Choroid plexus epithelial cell (primary cell): ENCODE measurements around the gene SLC25A2.
"Not testable (repeated sequence)": the region's sequence is repeated elsewhere in the genome, so short reads cannot be mapped to it uniquely, and the experiment has no call there.

Experiments used
- DNase-seq: peaks from one replicate; pipeline ENCODE4 v3.0.0-alpha.2; 2010; ENCODE audit warnings: low read depth
- H3K4me3 ChIP-seq: 2 replicates; pipeline ENCODE4 v1.5.1; 2011; ENCODE audit warnings: low read depth, mild to moderate bottlenecking, control low read depth, low read length, moderate library complexity
- TF ChIP-seq, protein P1 (sequence below): conservative IDR thresholded peaks from 2 replicates; pipeline ENCODE4 v1.5.1; 2011; ENCODE audit warnings: low read depth, mild to moderate bottlenecking, control low read depth, inconsistent platforms, low read length, moderate library complexity

Gene SLC25A2

DNA sequence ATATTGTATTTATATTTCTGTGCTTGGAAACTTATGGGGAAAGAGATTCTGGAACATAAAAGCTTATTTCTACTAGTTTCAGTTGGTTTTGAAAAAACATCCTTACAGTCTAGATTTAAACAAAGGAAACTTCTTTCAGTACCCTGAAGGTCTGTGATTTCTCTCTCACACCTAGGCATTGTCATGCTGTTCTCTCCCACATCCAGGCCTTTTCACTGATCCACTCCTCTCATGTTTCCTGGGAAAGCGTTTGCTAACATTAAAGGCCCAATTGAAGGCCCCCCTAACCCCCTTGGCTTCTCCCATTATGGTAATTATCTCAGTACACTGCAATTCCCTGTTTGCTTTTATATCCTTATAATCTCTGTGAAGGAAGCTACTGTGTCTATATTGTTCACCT lies 38.9 kb upstream of the SLC25A2 start:
- TF ChIP-seq, protein P1, sequence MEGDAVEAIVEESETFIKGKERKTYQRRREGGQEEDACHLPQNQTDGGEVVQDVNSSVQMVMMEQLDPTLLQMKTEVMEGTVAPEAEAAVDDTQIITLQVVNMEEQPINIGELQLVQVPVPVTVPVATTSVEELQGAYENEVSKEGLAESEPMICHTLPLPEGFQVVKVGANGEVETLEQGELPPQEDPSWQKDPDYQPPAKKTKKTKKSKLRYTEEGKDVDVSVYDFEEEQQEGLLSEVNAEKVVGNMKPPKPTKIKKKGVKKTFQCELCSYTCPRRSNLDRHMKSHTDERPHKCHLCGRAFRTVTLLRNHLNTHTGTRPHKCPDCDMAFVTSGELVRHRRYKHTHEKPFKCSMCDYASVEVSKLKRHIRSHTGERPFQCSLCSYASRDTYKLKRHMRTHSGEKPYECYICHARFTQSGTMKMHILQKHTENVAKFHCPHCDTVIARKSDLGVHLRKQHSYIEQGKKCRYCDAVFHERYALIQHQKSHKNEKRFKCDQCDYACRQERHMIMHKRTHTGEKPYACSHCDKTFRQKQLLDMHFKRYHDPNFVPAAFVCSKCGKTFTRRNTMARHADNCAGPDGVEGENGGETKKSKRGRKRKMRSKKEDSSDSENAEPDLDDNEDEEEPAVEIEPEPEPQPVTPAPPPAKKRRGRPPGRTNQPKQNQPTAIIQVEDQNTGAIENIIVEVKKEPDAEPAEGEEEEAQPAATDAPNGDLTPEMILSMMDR = no peak
- DNase-seq = no peak
- no peak overlapping the region for H3K4me3 ChIP-seq

DNA sequence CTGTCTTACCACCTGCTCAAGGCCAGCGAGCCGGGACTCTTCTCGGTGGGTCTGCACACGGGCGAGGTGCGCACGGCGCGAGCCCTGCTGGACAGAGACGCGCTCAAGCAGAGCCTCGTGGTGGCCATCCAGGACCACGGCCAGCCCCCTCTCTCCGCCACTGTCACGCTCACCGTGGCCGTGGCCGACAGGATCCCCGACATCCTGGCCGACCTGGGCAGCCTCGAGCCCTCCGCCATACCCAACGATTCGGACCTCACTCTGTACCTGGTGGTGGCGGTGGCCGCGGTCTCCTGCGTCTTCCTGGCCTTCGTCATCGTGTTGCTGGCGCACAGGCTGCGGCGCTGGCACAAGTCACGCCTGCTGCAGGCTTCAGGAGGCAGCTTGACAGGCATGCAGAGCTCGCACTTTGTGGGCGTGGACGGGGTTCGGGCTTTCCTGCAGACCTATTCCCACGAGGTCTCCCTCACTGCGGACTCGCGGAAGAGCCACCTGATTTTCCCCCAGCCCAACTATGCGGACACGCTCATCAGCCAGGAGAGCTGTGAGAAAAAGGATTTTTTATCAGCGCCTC lies 37.0 kb upstream of the SLC25A2 start:
- not testable (repeated sequence) for DNase-seq, H3K4me3 ChIP-seq

DNA sequence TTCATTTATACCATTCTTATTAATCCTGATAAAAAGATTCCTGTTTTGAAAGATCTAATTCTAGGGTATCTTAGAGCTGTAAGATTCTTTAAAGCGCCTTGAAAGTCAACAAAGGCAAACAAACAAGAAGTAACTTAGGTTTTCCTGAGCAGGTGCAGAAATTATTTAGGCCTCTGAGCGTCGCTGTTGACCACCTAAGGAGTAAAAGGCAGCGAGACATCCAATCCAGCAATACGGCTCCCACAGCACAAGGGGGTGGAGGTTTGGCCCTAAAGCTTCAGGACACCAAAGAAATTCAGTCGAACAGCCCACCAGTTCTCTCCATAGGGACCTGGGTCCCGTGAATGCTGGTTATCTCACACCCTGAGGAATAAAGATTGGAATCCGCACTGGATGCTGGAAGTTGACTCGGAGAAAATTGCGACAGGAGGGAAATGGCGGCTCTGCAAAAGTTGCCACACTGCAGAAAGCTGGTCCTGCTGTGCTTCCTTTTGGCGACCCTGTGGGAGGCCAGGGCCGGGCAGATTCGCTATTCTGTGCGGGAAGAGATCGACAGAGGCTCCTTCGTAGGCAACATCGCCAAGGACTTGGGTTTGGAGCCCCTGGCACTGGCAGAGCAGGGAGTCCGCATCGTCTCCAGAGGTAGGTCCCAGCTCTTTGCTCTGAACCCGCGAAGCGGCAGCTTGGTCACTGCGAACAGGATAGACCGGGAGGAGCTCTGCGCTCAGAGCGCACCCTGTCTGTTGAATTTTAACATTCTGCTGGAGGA lies 34.9 kb upstream of the SLC25A2 start, which contains the start of gene PCDHGA2:
Gene PCDHGA2 (plus strand): TSS at position 223 of the 769 bp plus-strand sequence.
- peak within 1 kb of the TSS; percentile 46 for H3K4me3 ChIP-seq
- TF ChIP-seq, protein P1 = peak; percentile 63

DNA sequence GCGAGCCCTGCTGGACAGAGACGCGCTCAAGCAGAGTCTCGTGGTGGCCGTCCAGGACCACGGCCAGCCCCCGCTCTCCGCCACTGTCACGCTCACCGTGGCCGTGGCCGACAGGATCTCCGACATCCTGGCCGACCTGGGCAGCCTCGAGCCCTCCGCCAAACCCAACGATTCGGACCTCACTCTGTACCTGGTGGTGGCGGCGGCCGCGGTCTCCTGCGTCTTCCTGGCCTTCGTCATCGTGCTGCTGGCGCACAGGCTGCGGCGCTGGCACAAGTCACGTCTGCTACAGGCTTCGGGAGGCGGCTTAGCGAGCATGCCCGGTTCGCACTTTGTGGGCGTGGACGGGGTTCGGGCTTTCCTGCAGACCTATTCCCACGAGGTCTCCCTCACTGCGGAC lies 28.7 kb upstream of the SLC25A2 start:
- not testable (repeated sequence) for H3K4me3 ChIP-seq, DNase-seq

More for the DNA sequence above, 34.9 kb upstream of the SLC25A2 start, which contains the start of gene PCDHGA2:
- peak; percentile 59 for DNase-seq

DNA sequence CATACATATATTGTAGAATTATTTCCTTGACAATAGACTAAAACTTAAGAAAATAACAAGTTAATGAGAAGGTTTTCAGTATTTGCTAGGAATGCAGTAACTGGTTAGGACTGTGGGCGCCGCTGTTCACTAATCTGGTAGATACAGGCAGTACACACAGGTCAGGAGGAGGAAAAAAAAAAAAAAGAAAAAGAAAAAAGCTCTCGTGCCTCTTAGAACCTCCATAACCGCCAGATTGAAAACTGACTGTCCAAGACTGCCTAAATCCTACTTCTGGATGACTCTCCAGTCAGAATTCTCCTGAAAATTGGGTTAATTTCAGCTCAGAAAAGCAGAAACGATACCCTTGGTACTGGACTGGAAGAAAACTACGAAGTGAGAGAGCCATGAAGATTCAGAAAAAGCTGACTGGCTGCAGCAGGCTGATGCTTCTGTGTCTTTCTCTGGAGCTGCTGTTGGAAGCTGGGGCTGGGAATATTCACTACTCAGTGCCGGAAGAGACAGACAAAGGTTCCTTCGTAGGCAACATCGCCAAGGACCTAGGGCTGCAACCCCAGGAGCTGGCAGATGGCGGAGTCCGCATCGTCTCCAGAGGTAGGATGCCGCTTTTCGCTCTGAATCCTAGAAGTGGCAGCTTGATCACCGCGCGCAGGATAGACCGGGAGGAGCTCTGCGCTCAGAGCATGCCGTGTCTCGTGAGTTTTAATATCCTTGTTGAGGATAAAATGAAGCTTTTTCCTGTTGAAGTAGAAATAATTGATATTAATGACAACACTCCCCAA lies 26.6 kb upstream of the SLC25A2 start, which contains the start of gene PCDHGA1:
Gene PCDHGA1 (plus strand): TSS at position 216 of the 782 bp plus-strand sequence.
- DNase-seq = peak; percentile 67
- TF ChIP-seq, protein P1 = peak; percentile 53
- peak within 1 kb of the TSS; percentile 22 for H3K4me3 ChIP-seq

DNA sequence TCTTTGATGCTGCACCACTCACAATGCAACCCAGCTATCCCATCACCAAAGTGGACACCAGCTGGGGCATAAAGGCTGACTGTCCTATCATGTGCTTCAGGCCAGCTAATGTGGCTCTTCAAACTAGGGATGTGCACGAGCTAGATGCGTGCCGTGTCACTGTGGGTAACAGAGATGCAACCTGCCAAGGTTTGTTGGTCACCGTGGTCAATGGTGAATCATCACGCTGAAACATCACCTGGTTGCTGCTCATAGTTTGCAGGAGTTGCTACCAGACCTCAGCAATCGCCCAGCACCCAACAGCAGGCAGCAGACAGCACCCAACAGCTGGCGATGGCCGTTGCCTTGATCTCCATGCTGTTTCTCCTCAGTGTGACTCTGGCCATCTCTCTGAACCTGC lies 24.4 kb upstream of the SLC25A2 start:
- TF ChIP-seq, protein P1 = no peak
- H3K4me3 ChIP-seq = no peak overlapping the region
- no peak for DNase-seq

DNA sequence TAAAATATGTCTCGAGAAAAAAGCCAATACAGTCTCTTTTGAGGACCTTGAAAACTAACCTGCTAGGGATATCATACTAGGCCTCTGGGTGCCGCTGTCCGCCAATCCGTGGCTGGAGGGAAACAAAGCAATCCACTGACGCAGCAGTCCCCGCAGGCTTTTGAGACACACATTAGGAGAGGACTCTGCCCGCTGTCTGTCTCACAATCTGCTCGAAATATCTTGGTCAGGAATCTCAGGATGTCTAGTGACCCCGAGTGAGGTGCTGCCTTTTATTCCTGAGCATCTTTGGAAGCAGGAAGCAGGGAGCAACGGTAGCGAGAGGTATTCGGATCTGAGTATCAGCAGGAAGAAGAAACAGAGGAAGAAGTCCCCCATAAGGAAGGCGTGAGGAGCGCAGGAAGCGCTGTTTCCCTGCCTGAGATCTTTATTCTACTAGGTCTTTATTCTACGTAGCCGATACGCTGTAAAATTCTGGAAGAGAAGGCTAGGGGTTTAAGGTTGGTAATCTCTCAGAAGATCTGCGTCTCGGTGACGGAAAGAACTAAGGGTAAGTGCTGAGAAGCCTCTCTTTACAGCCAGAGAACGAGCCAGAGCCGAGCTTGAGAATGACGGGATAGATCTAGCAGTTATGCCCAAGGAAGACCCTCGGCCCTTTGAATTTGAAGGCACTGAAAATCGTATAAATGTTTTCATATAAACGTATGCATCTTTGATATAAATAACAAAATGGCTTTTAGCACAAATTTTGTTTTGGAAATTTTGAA lies 22.4 kb upstream of the SLC25A2 start:
- H3K4me3 ChIP-seq = peak overlapping the region; percentile 59
- TF ChIP-seq, protein P1 = peak; percentile 82
- peak; percentile 79 for DNase-seq
